HCT116 (cell line): ENCODE results near the gene TUT4. TPM values are rescaled to one million over a fixed set of nuclear protein-coding genes. Genes with fewer than 3 reads are reported as not detected.

Experiments used
- ATAC-seq: fragments of 200-7000 bp; cut with Tn5 transposase; 2 replicates; pipeline ENCODE4 v1.9.1; 2020; ENCODE audit warnings: mild to moderate bottlenecking, moderate library complexity
- BruUV-seq: library from RNA; stranded (reverse); fragments of 400-500 nt; replicated peaks from 2 replicates; lab custom pipeline; 2021; lab: Mats Ljungman, UMichigan
- CTCF ChIA-PET: fragments of 300-600 bp; sonication (Branson Sonifier 250); formaldehyde crosslinking; loops from one replicate; lab custom pipeline; 2021; ENCODE audit warnings: antibody characterized with exemption; lab: Charles Lee
- POLR2A ChIA-PET: fragments of 300-600, 350-600 bp; sonication (Branson Sonifier 250); formaldehyde crosslinking; loops from one replicate; lab custom pipeline; 2021; ENCODE audit warnings: antibody characterized with exemption; lab: Charles Lee
- RAD21 ChIA-PET, 2 experiments: fragments of 300-600 bp; sonication (Branson Sonifier 250); formaldehyde crosslinking; loops; one replicate each; lab custom pipeline; 2023; ENCODE audit warnings: low total read pairs in 2 of 2; ENCODE audit not compliant: uncharacterized antibody in 2 of 2, unreplicated experiment in 2 of 2, low non-redundant PET in 1 of 2; lab: Charles Lee
- DNase-seq: peaks from one replicate; pipeline ENCODE4 v3.0.0-alpha.2; 2010; ENCODE audit warnings: low read depth, low spot score
- H2AFZ ChIP-seq: fragments of 200-600 bp; shearing (Covaris generic), sonication (generic); 2 replicates; pipeline ENCODE4 v1.6.1; 2017; ENCODE audit warnings: low read depth, mixed run types, mixed read lengths, antibody characterized with exemption, low read length; ENCODE audit not compliant: poor library complexity, severe bottlenecking
- H3K27ac ChIP-seq: 2 replicates; pipeline ENCODE4 v1.5.1; 2012; ENCODE audit warnings: low read depth, low read length
- H3K27me3 ChIP-seq: fragments of 200-600 bp; sonication (generic); 2 replicates; pipeline ENCODE4 v1.6.1; 2016; ENCODE audit warnings: mixed run types, low read length, mixed read lengths; ENCODE audit not compliant: insufficient read depth
- H3K36me3 ChIP-seq, 2 experiments: fragments of 200-500 bp in 1 of 2; fragments of 200-600 bp in 1 of 2; sonication (Bioruptor generic) in 1 of 2; sonication (generic) in 1 of 2; 2 replicates each; pipeline versions ENCODE4 v1.5.1 to v1.6.1; 2014 to 2016; ENCODE audit warnings: low read length in 2 of 2, inconsistent platforms in 1 of 2, mixed read lengths in 1 of 2, mixed run types in 1 of 2; ENCODE audit not compliant: insufficient read depth in 2 of 2, control insufficient read depth in 1 of 2
- H3K4me1 ChIP-seq, 2 experiments: fragments of 200-600 bp in 1 of 2; sonication (generic) in 1 of 2; 2 replicates each; pipeline versions ENCODE4 v1.5.1 to v1.6.1; 2012 to 2017; ENCODE audit warnings: low read length in 2 of 2, inconsistent platforms in 1 of 2, mild to moderate bottlenecking in 1 of 2, mixed read lengths in 1 of 2, mixed run types in 1 of 2, moderate library complexity in 1 of 2; ENCODE audit not compliant: insufficient read depth in 2 of 2, control insufficient read depth in 1 of 2
- H3K4me2 ChIP-seq: fragments of 200-600 bp; sonication (generic); 2 replicates; pipeline ENCODE4 v1.6.1; 2017; ENCODE audit warnings: mixed run types, low read length, mixed read lengths
- H3K4me3 ChIP-seq, 2 experiments: fragments of 200-600 bp in 1 of 2; sonication (generic) in 1 of 2; replicated peaks in 1 of 2; 2 replicates each; pipeline ENCODE4 v1.5.1; 2011 to 2016; ENCODE audit warnings: low read length in 2 of 2, control low read depth in 1 of 2, low read depth in 1 of 2, mild to moderate bottlenecking in 1 of 2, mixed read lengths in 1 of 2, mixed run types in 1 of 2
- H3K79me2 ChIP-seq: fragments of 200-600 bp; sonication (generic); 2 replicates; pipeline ENCODE4 v1.6.1; 2017; ENCODE audit warnings: mild to moderate bottlenecking, mixed run types, low read length, moderate library complexity, mixed read lengths; ENCODE audit not compliant: insufficient read depth
- H3K9ac ChIP-seq: fragments of 200-600 bp; sonication (generic); 2 replicates; pipeline ENCODE4 v1.6.1; 2016; ENCODE audit warnings: low read length, mixed read lengths
- H3K9me2 ChIP-seq: fragments of 200-600 bp; sonication (generic), shearing (Covaris generic); 2 replicates; pipeline ENCODE4 v1.6.1; 2017; ENCODE audit warnings: mixed run types, mild to moderate bottlenecking, moderate library complexity; ENCODE audit not compliant: insufficient read depth
- H3K9me3 ChIP-seq, 2 experiments: fragments of 200-500 bp in 1 of 2; fragments of 200-600 bp in 1 of 2; sonication (Bioruptor generic) in 1 of 2; sonication (generic) in 1 of 2; 2 replicates each; pipeline ENCODE4 v1.6.1; 2014 to 2017; ENCODE audit warnings: low read length in 2 of 2, mixed read lengths in 2 of 2, inconsistent platforms in 1 of 2, low read depth in 1 of 2, mild to moderate bottlenecking in 1 of 2, mixed run types in 1 of 2, moderate library complexity in 1 of 2; ENCODE audit not compliant: control insufficient read depth in 1 of 2, insufficient read depth in 1 of 2
- H4K20me1 ChIP-seq: fragments of 200-600 bp; sonication (generic), shearing (Covaris generic); 2 replicates; pipeline ENCODE4 v1.6.1; 2017; ENCODE audit warnings: mixed run types, mild to moderate bottlenecking, moderate library complexity; ENCODE audit not compliant: insufficient read depth
- CEBPB ChIP-seq: IDR thresholded peaks from 2 replicates; pipeline ENCODE4 v1.6.1; 2012; ENCODE audit warnings: low read depth
- CTCF ChIP-seq, 3 experiments: fragments of 200-600 bp in 1 of 3; sonication (generic) in 1 of 3; IDR thresholded peaks in 2 of 3; conservative IDR thresholded peaks in 1 of 3; 2 replicates each; pipeline ENCODE4 v1.5.1; 2012 to 2017; ENCODE audit warnings: low read depth in 2 of 3, low read length in 2 of 3, antibody characterized with exemption in 1 of 3, borderline replicate concordance in 1 of 3, control low read depth in 1 of 3, mild to moderate bottlenecking in 1 of 3, mixed read lengths in 1 of 3, mixed run types in 1 of 3, moderate library complexity in 1 of 3; ENCODE audit not compliant: insufficient read depth in 1 of 3
- EGR1 ChIP-seq: IDR thresholded peaks from 2 replicates; pipeline ENCODE4 v1.6.1; 2012; ENCODE audit warnings: low read depth
- ELF1 ChIP-seq: IDR thresholded peaks from 2 replicates; pipeline ENCODE4 v1.6.1; 2012; ENCODE audit warnings: low read depth, borderline replicate concordance
- EZH2phosphoT487 ChIP-seq: fragments of 200-600 bp; IDR thresholded peaks from 2 replicates; pipeline ENCODE4 v1.6.1; 2018; ENCODE audit warnings: antibody characterized with exemption, borderline replicate concordance
- FOSL1 ChIP-seq: IDR thresholded peaks from 2 replicates; pipeline ENCODE4 v1.6.1; 2012; ENCODE audit warnings: low read depth
- JUND ChIP-seq: IDR thresholded peaks from 2 replicates; pipeline ENCODE4 v1.6.1; 2012
- POLR2A ChIP-seq: IDR thresholded peaks from 2 replicates; pipeline ENCODE4 v1.7.0; 2011; ENCODE audit warnings: borderline replicate concordance; ENCODE audit not compliant: insufficient read depth, insufficient read length; ENCODE audit errors: extremely low read depth
- RAD21 ChIP-seq: IDR thresholded peaks from 2 replicates; pipeline ENCODE4 v1.6.1; 2012; ENCODE audit warnings: low read depth, mild to moderate bottlenecking
- REST ChIP-seq: IDR thresholded peaks from 2 replicates; pipeline ENCODE4 v1.6.1; 2012; ENCODE audit warnings: low read depth
- SIN3A ChIP-seq: IDR thresholded peaks from 2 replicates; pipeline ENCODE4 v1.6.1; 2012; ENCODE audit warnings: low read depth
- SP1 ChIP-seq: IDR thresholded peaks from 2 replicates; pipeline ENCODE4 v1.6.1; 2012; ENCODE audit warnings: low read depth
- SRF ChIP-seq: IDR thresholded peaks from 2 replicates; pipeline ENCODE4 v1.6.1; 2012; ENCODE audit warnings: low read depth
- TCF7L2 ChIP-seq: IDR thresholded peaks from 2 replicates; pipeline ENCODE4 v1.7.0; 2011; ENCODE audit warnings: borderline replicate concordance, inconsistent platforms; ENCODE audit not compliant: insufficient read depth, insufficient read length; ENCODE audit errors: extremely low read depth
- YY1 ChIP-seq: IDR thresholded peaks from 2 replicates; pipeline ENCODE4 v1.6.1; 2011; ENCODE audit warnings: low read length, low read depth, moderate library complexity, mild to moderate bottlenecking; ENCODE audit not compliant: insufficient replicate concordance; ENCODE audit errors: extremely low read depth
- ZFX ChIP-seq: fragments of 450-650 bp; IDR thresholded peaks from 2 replicates; pipeline ENCODE4 v1.6.1; 2017
- ZNF274 ChIP-seq: fragments of 200-500 bp; sonication (Bioruptor generic); IDR thresholded peaks from 2 replicates; pipeline ENCODE4 v1.6.1; 2014; ENCODE audit warnings: mild to moderate bottlenecking, low read depth, low read length, inconsistent platforms
- intact Hi-C: fragments of 100-400 bp; cut with micrococcal nuclease; formaldehyde crosslinking; loops from 2 replicates; pipeline ENCODE4 v1.10.0; 2022
- total RNA-seq: library from RNA; stranded (reverse); gene quantifications from one replicate; pipeline ENCODE4 v1.2.1, GENCODE V29; 2021; ENCODE audit not compliant: unreplicated experiment

TUT4 gene
- total RNA-seq, 1 experiment from 2014 or later: 50.0 TPM

GRCh38 chr1:52597912-52598311 lies 45.0 kb upstream of the TUT4 start (continued):
- TF ChIP-seq SP1: no peak
- TF ChIP-seq CEBPB: no peak
- TF ChIP-seq ELF1: no peak
- TF ChIP-seq SRF: no peak
- no peak for TF ChIP-seq YY1

GRCh38 chr1:52595061-52595460 lies 42.2 kb upstream of the TUT4 start:
- Histone ChIP-seq H3K9me2 (no peaks in the 10 kb centered on the region), H3K4me2 (no peak overlapping the region), H3K9me3 (no peaks in the 10 kb centered on the region), H4K20me1 (no peaks in the 10 kb centered on the region), H3K27ac (no peak overlapping the region), H2AFZ (no peak overlapping the region), H3K4me3 (no peak overlapping the region), H3K4me1 (no peaks in the 10 kb centered on the region), H3K27me3 (no peaks in the 10 kb centered on the region), H3K36me3 (no peaks in the 10 kb centered on the region), H3K9ac (no peak overlapping the region), H3K79me2 (no peaks in the 10 kb centered on the region)
- no TSS peak for BruUV-seq
- ATAC-seq (no peak), DNase-seq (no peak)
- no peak for TF ChIP-seq REST
- no peak for TF ChIP-seq SRF
- no peak for TF ChIP-seq POLR2A
- TF ChIP-seq ZNF274: no peak
- no peak for TF ChIP-seq YY1
- TF ChIP-seq CTCF (IDR thresholded peaks at IDR 0.05 in 2 of 3, conservative IDR thresholded peaks at IDR 0.05 in 1 of 3; ENCODE audit: borderline replicate concordance in 1 of 3, insufficient read depth in 1 of 3, low read depth in 2 of 3, low read length in 2 of 3): no peak
- TF ChIP-seq CEBPB: no peak
- TF ChIP-seq TCF7L2: no peak
- no peak for TF ChIP-seq EGR1
- TF ChIP-seq ZFX: no peak
- TF ChIP-seq ELF1: no peak
- TF ChIP-seq JUND: no peak
- TF ChIP-seq SIN3A: no peak
- no peak for TF ChIP-seq RAD21
- no peak for TF ChIP-seq EZH2phosphoT487
- TF ChIP-seq FOSL1: no peak
- ChIA-PET RAD21 (no interaction called here), POLR2A (no interaction called here), CTCF (no interaction called here)
- intact Hi-C loops: no loop called here
